NCI-H1105 treated with DMSO at 0.1 percent for 48 hours (cell line): Measurements from ENCODE around the gene NTSR1.

Experiments used
- DNase-seq: peaks from one replicate; lab custom pipeline; 2025; lab: John Stamatoyannopoulos, UW

Gene NTSR1

DNA sequence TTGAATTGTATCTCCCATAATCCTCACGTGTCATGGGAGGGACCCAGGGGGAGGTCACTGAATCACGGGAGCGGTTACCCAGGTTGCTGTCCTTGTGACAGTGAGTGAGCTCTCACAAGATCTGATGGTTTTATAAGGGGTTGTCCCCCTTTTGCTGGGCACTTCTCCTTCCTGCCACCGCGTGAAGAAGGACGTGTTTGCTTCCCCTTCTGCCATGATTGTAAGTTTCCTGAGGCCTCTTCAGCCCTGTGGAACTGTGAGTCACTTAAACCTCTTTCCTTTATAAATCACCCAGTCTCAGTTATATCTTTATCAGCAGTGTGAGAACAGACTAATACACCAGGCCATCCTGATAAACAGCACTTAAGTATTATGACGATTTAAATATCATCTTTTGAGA lies 78.7 kb downstream of the NTSR1 start:
- no peak for DNase-seq

DNA sequence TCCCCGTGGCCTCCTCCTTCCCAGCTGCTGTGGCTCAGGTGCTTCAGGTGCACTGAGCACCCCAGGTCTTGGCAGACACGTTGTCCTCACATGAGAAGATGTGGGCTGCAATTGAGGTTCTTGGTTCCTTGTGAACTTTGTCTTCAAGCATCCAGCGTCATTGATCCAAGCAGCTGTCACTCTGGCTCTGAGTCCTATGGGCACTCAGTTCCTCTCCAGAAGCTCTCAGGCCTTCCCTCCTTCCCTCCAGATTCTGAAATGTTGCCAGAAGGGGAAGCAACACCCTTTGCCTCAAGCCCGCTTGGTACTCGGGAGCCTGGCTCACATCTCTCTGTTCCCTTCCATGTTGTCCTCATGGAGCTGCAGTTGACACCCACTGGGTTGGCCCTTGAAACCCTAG lies 79.2 kb downstream of the NTSR1 start:
- DNase-seq: no peak

DNA sequence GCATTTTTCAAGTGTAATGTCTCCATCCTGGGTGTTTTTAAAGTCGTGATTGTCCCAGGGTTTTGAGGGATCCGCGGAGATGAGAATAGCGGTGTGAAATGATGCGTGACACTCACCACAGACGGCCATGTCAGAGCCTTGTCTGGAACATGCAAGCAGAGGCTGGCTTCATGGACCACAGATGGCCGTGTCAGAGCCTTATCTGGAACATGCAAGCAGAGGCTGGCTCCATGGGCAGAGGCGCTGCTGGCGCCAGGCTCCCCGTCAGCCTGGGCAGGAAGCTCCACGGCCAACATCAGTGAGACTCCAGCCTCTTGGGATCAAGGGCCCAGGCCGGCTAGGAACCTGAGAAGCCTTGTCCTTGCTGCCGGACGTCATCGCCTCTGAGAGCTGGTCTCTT lies 80.0 kb downstream of the NTSR1 start:
- no peak for DNase-seq

DNA sequence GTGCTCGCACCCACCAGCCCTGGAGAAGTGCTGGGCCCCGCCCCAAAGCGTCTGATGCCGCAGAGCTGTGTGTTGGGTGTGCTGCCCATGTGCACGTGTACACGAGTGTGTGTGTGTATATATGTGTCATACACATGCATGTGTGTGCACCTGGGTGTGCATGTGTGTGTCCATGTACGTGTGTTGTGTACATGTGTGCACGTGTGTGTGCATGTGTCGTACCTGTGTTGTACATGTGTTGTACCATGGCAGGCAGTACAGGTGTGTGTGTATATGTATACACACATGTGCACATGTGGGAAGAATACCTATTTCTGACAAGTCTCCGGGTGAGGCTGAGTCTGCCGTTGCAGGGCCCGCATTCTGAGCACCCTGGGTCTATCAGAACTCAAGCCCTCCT lies 81.4 kb downstream of the NTSR1 start:
- no peak for DNase-seq

DNA sequence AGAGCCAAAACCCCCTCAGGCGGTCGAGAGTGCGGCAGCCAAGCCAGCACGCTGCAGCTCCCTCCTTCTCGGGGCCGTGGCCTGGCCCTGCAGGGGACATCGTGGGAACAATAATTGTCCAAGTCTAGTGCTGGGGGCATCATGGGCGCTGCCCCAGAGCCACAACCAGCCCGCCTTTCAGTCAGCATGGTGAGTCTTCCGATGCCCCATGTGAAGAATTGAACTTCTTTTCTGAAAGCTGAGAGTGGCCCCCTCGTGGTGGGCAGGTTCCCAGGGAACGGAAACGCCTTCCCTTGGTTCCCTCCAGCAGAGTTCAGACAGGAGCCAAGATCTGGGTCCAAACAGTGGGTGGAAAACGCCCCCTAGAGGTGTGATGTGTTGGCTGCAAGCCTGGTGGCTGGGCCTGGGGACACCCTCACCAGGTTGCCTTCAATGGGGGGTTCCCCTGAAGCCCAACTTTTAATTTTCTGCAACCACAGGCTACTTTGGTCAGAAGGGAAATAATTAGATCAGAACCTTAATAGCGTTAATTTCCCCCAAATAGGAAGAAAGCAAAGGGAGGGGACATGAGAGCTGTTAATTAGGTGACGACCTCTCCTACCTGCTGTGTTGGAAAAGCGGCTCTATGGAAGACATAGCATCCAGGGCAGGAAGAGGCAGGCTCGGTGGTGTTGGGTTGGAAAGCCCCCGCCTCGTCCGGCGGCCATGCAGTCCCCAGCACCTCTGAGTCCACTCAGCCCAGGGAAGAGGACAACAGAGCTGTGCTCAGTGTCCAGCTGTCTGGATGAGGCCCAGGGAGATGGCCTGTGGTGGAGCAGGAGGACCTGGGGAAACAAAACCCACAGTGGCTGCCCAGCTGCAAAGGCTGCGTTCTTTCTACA lies 82.9 kb downstream of the NTSR1 start:
- peak; percentile 89 for DNase-seq

DNA sequence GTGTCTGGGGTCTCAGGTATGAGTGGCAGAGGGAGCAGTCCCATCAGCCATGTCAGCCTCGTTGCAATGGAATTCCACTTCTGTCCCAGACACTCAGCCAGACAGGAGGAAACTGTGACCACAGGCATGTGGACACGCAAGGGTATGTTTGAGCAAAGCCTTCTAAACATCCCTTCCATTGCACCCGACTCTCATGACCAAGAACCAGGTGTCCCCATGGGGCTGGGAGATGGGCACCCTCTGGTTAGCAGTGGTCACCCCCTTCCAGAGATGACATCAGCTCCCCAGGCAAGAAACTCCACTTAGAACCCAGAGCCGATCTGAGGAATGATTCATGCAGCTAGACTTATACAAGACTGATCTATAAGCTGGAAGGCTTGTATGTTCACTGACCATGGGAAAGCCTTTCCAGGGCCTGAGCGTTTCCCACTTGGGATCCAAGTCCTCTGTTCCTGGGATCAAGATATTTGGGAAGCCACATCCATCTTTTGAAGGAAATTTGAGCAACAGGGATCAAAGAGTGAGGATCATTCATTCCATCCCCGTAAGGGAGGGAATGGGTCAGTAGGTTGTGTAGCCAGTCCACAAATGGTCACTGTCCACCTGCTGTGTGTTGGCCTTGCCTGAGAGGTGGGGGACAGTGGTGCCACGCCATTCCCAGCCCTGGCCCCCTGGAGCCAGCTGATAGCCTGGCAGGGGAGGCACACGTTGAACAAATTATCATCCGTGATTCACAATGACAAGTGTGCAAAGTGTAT lies 83.7 kb downstream of the NTSR1 start:
- DNase-seq: no peak

DNA sequence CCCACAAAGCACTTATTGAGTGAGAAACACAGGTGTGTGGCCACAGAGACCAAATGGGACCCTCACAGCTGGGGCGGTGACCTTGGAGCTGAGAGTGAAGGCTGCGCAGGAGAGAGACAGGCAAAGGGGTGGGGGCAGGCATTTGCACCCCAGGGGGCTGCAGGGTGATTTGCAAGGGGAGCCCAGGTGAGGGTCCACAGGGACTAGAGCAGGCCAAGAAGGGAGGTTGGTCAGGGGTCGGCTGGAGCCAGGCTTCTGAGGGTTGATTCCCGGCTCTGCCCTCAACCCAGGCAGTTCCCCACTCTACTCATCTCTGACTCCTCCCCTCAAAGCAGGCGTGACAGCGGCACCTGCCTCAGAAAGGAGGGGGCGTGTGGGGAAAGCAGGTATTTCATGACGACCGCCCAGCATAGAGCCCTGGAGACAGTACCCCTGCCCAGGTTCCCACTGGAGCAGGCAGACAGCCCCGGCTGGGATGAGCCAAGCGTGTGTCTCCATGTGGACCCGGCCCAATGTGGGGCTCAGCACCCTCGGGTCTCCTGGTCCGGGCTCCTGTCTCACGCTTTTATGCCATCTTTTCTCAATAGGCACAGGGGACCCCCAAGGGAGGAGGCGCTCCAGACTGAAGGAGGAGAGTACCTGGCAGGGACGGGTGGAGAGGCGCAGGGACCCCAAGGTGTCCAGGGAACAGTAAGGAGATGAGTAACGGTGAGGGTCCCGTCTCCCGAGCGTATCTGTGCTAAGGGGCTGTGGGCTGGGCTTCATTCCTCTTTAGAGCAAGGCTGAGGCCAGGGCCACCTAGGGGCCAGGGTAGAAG lies 84.5 kb downstream of the NTSR1 start:
- no peak for DNase-seq

DNA sequence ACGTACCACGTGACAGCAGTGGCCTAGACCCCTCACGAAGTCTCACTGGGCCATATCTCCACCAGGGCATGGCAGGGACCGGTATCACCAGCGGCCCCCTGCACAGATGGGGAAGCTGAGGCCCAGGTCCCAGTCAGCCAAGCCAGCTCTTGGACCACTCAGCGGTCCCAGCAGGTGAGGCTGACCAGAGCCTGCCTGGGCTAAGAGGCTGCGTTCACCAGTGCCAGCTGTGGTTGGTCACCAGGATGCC lies 85.0 kb downstream of the NTSR1 start:
- DNase-seq: no peak

DNA sequence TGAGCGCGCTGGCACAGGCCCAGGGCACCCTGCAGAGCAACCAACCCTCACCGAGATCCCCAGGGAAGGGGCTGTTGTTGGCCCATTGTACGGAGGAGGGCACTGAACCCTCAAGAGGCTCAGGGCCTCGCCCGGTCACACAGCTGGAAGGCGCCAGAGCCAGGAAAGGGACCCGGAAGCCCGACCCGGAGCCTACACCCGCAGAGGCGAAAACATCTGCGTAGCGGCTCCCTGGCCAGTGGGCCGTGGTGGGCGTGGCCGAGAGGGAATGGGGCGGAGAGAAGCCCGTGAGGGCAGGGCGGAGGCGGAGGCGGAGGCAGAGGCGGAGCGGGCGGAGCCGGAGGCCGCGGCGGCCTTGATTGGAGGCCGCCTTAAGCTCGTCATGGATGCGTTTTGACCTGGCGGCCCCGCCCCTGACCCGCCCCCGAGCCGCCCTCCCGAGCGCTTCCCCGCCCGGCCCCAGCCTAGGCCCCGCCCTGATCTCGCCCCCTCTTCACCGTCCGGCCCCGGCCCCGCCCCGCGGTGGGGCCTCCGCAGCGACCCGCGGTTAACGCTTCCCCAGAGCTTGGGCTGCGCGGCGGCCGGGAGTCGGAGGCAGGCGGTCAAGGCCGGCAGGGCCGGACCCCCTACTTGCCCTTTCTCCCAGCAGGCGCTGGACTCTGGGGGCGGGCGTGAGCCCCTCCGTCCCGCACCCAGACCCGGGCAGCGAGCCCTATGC lies 85.5 kb downstream of the NTSR1 start:
- DNase-seq: peak; percentile 90

DNA sequence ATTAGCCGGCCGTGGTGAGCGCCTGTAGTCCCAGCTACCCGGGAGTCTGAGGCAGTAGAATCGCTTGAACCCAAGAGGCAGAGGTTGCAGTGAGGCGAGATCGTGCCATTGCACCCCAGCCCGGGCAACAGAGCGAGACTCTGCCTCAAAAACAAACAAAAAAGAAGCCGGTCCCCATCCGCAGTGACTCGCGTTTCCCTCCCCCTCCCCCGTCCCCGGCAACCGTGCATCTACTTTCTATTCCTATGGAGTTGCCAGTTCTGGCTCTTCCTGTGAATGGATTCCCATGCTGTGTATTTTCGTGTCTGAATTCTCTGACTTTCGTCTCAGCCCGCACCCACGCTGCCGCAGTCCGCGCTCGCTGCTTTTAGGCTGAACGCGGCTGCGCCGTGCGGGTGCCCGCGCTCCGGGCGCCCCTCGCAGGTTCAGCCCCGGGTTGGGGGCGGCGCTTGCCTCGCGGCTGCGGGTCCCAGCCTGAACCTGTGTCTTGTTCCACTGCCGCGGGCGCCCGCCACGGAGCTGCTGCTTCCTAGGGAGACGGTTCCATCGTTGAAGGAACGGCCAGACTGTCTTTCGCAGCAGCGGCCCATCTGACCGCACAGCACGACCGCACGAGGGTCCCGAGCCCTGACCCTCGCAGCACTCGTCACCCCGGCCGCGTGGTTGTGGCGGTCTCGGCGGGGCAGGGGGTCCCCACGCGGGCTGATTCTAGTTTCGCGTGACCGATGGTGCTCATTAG lies 86.6 kb downstream of the NTSR1 start:
- peak; percentile 63 for DNase-seq

DNA sequence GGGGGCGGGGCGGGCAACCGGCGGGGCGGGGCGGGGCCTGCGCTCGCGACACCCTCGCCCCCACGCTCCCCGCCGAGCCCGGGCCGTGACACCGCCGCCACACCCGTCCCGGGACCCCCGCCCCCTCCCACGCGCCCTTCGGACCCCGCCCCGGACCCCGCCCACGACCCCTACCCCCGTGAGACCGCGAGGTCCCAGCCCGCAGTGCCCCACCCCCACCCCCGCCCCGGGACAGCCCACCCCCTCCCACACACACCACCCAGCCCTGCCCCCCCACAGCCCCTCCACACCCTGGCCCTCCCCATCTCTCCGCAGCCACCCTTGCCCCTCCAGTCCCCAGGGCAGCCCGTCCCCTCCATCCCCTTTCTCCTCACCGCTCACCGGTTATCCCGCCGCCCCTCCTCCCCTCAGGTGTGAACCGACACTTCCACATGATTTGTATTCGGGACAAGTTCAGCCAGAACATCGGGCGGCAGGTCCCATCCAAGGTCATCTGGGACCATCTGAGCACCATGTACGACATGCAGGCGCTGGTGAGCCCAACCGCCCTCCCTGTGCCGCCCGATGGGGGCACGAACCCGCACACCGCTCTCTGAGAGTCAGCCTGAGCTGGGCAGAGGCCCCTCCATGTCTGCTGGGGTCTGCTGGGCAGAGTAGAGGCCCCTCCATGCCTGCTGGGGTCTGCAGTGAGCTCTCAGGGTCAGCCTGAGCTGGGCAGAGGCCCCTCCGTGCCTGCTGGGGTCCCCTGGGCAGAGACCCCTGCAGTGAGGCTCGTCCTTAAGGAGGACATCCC lies 88.3 kb downstream of the NTSR1 start:
- no peak for DNase-seq

DNA sequence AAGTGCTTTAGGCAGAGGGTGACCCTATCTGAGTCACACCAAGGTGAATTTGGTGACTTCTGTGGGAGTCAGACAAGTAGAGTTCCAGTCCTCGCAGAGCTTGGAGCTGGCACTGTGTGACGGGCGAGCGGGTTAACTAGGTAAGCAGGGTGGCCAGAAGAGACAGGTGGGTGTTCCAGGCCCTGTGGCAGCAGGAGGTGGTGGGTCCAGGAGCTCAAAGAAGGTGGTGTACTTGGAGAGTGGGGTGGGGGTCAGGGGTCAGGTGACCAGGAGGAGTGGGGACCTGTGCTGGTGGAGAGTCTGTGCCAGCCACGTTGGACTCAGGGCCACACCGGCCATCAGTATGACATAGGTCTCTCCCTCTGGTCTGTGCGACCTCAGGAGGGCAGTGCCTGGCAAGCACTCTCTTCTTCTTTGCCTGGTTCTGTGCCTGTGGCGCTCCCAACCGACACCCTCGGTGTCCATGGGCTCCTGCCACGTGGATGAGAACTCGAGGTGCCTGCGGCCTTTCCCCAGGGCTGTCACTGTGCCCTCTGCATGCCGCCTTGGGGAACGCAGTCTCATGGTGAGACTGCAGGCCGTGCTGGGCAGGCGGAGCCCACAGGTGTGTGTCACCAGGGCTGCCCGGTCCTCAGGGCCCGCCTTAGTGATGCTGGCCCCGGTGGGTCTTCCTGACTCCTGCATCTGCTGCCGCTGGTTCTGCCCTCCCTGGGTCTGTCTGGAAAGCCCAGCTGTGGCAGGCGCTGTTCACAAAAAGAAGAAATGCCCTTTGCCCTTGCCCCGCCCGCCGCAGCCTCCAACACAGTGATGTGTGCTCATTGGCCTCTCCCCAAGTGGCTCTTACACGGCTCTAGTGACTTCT lies 89.3 kb downstream of the NTSR1 start:
- DNase-seq: no peak

DNA sequence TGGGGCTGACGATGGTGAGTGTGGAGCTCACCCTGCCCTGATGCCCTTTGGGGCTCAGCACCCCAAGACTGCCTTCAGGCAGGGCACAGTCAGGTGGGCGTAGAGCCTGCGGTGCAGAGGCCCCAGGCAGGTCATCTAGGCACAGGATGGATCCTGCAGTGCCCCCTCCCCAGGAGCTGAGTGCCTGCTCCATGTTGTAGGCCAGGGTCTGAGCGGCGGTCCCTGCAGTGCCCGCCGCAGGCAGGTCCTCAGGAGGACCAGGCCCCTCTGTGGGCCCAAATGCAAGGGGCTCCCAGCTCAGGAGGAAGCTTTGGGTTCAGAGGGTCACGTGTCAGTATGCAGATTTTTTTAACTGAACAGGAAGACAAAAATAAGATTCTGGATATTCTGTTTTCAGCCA lies 90.4 kb downstream of the NTSR1 start:
- no peak for DNase-seq

DNA sequence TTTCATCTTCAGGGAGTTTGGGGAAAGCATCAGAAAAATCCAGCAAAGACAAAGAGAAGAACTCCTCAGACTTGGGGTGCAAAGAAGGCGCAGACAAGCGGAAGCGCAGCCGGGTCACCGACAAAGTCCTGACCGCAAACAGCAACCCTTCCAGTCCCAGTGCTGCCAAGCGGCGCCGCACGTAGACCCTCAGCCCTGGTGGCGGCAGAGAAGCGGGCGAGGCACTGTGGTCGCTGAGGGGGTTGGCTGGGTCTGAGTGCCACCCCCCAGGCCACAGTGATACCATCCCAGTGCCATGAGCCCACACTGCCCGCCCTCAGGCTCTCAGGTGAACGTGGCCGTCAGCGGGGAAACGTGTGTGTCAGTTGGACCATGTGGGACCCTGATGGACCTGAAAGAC lies 90.8 kb downstream of the NTSR1 start:
- DNase-seq: no peak

DNA sequence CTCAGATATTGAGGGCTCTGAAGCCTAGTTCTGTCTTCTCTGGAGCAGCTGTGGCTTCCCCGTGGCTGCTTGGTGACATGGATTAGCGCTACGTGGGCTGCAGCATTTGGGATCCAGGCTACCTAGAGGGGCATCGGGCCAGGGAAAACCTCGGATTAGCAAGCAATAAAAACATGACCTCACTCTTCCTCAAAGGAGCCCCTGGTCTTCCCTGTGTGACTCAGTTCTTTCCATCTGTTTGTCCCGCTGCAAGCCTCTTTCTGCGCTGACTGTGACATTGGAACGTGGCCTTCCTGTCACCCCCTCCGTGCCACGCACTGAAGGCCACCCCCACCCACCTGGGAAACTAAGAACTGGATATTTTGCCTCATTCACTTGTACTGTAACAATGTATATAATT lies 91.2 kb downstream of the NTSR1 start:
- no peak for DNase-seq

DNA sequence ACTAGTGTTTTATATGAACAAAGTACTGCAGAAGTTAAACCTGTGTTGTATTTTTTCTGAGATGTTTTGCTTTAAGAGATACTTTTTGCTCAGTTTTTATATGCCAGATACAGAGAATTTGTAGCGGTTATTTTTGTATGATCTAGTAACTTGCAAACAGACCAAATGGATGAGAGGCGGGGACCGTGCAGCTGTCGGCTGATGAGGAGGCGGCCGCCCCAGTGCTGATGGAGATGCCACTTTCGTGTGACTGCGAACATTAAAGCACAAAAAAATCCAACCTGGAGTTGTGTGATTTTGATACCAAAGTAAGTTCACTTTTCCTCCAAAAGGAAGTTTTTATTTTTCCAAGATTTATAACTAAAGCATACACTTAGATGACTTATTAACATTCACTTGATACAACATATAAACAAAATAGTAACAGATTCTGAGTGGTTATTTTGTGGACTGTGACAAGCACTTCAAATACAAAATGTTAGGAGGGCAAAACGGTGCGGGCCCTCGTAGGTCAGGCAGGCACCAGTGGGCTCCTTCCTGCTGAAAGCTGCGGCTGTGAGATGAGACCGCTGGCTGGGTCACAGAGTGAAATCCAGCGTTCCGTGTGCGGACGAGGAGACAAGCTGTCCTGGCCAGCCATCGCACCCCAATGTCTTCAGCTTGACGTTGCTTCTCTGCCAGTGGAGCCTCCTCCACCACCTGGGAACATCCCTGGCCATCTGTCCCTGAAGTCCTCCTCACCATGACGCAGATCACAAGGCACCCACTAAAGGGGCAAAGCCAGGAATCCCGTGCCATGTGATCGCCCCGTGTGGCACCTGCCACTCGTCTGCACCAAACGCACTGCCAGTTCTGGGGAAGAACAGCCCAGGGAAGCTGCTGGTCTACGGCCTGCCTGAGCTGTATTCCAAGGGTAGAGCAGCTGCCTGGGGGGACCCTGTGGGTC lies 92.0 kb downstream of the NTSR1 start:
- DNase-seq: no peak

DNA sequence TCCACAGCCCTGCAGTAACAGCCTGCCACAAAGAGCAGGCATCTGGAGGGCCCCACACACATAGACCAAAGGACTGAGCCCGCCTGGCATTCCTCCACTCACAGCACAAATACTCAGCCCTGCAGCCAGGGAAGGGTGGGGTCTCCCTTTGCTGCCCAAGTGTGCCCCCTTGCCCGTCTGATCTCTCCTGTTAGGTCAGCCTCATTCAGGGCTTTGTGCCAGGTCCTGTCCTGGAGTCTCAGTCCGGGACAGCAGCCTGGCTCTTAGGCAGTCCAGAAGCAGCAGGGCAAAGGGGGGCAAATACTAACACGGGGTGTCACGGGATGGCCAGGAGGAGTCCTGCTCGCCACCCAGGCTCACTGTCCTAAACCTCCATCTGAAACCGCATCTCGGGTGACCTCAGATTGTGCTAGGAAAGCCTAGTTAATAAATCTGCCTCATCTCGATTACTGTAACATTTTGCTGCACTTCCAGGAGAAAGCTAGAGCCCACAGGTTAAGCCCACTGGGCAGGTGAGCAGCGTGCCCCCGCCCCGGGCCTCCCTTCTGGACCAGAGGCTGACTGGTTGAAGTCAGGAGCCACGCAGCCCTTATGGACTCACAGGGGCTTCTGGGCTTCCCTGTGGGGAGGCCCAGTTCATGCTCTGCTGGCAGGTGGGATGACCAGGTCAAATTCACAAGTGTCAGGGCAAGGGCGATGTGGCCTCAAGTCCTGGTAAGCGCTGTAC lies 92.8 kb downstream of the NTSR1 start:
- no peak for DNase-seq
